Measurements from ENCODE around the gene ZBTB43.
"Not testable (repeated sequence)": the region's sequence is repeated elsewhere in the genome, so short reads cannot be mapped to it uniquely, and the experiment has no call there.

ZBTB43 gene

GRCh38 chr9:126819482-126819881 is 14.6 kb downstream of the ZBTB43 start:
- in situ Hi-C loops (cut with HindIII; ENCODE audit: low pct_ligation_motif_present, low pct_unique_long_range_greater_than_20kb, low sequenced_read_pairs), result no loop called here

GRCh38 chr9:126822278-126822677 is 17.4 kb downstream of the ZBTB43 start:
- in situ Hi-C loops (cut with HindIII; ENCODE audit: low pct_ligation_motif_present, low pct_unique_long_range_greater_than_20kb, low sequenced_read_pairs), result no loop called here
- DNase-seq, result no peak

More at GRCh38 chr9:126819482-126819881, 14.6 kb downstream of the ZBTB43 start:
- no peak for DNase-seq

- DNase-seq, result no peak
- in situ Hi-C loops (cut with HindIII; ENCODE audit: low pct_ligation_motif_present, low pct_unique_long_range_greater_than_20kb, low sequenced_read_pairs), result no loop called here
Measured at GRCh38 chr9:126822873-126823272, 18.0 kb downstream of the ZBTB43 start.

- DNase-seq; in situ Hi-C loops (cut with HindIII; ENCODE audit: low pct_ligation_motif_present, low pct_unique_long_range_greater_than_20kb, low sequenced_read_pairs): not testable (repeated sequence)
Measured at GRCh38 chr9:126824052-126824451, 19.2 kb downstream of the ZBTB43 start.

- in situ Hi-C loops (cut with HindIII; ENCODE audit: low pct_ligation_motif_present, low pct_unique_long_range_greater_than_20kb, low sequenced_read_pairs), result no loop called here
- no peak for DNase-seq
Measured at GRCh38 chr9:126827227-126827626, 22.4 kb downstream of the ZBTB43 start.

- in situ Hi-C loops (cut with HindIII; ENCODE audit: low pct_ligation_motif_present, low pct_unique_long_range_greater_than_20kb, low sequenced_read_pairs), result no loop called here
- no peak for DNase-seq
Measured at GRCh38 chr9:126829035-126829434, 24.2 kb downstream of the ZBTB43 start.

- in situ Hi-C loops (cut with HindIII; ENCODE audit: low pct_ligation_motif_present, low pct_unique_long_range_greater_than_20kb, low sequenced_read_pairs), result no loop called here
- DNase-seq, result no peak
Measured at GRCh38 chr9:126830827-126831226, 26.0 kb downstream of the ZBTB43 start.

GRCh38 chr9:126832440-126832839 is 27.6 kb downstream of the ZBTB43 start:
- in situ Hi-C loops (cut with HindIII; ENCODE audit: low pct_ligation_motif_present, low pct_unique_long_range_greater_than_20kb, low sequenced_read_pairs), result no loop called here

GRCh38 chr9:126833020-126833419 is 28.2 kb downstream of the ZBTB43 start:
- DNase-seq, result no peak
- in situ Hi-C loops (cut with HindIII; ENCODE audit: low pct_ligation_motif_present, low pct_unique_long_range_greater_than_20kb, low sequenced_read_pairs), result no loop called here

More at GRCh38 chr9:126832440-126832839, 27.6 kb downstream of the ZBTB43 start:
- DNase-seq, result no peak

GRCh38 chr9:126833710-126834345 is 29.0 kb downstream of the ZBTB43 start:
- DNase-seq, result no peak
- in situ Hi-C loops (cut with HindIII; ENCODE audit: low pct_ligation_motif_present, low pct_unique_long_range_greater_than_20kb, low sequenced_read_pairs), result no loop called here

GRCh38 chr9:126834672-126835071 is 29.8 kb downstream of the ZBTB43 start:
- no peak for DNase-seq
- in situ Hi-C loops (cut with HindIII; ENCODE audit: low pct_ligation_motif_present, low pct_unique_long_range_greater_than_20kb, low sequenced_read_pairs), result no loop called here

GRCh38 chr9:126836216-126836615 is 31.4 kb downstream of the ZBTB43 start:
- no peak for DNase-seq
- in situ Hi-C loops (cut with HindIII; ENCODE audit: low pct_ligation_motif_present, low pct_unique_long_range_greater_than_20kb, low sequenced_read_pairs), result no loop called here

- in situ Hi-C loops (cut with HindIII; ENCODE audit: low pct_ligation_motif_present, low pct_unique_long_range_greater_than_20kb, low sequenced_read_pairs), result no loop called here
Measured at GRCh38 chr9:126838055-126838811, 33.4 kb downstream of the ZBTB43 start.

GRCh38 chr9:126838895-126839294 is 34.1 kb downstream of the ZBTB43 start:
- DNase-seq, result no peak
- in situ Hi-C loops (cut with HindIII; ENCODE audit: low pct_ligation_motif_present, low pct_unique_long_range_greater_than_20kb, low sequenced_read_pairs), result no loop called here

More at GRCh38 chr9:126838055-126838811, 33.4 kb downstream of the ZBTB43 start:
- DNase-seq, result no peak

- DNase-seq, result no peak
- in situ Hi-C loops (cut with HindIII; ENCODE audit: low pct_ligation_motif_present, low pct_unique_long_range_greater_than_20kb, low sequenced_read_pairs), result no loop called here
Measured at GRCh38 chr9:126839301-126839700, 34.5 kb downstream of the ZBTB43 start.

GRCh38 chr9:126842220-126842842 is 37.5 kb downstream of the ZBTB43 start:
- no peak for DNase-seq
- in situ Hi-C loops (cut with HindIII; ENCODE audit: low pct_ligation_motif_present, low pct_unique_long_range_greater_than_20kb, low sequenced_read_pairs), result no loop called here

- DNase-seq, result no peak
- in situ Hi-C loops (cut with HindIII; ENCODE audit: low pct_ligation_motif_present, low pct_unique_long_range_greater_than_20kb, low sequenced_read_pairs), result no loop called here
Measured at GRCh38 chr9:126842977-126843799, 38.3 kb downstream of the ZBTB43 start.

- DNase-seq, result peak; percentile 75
- in situ Hi-C loops (cut with HindIII; ENCODE audit: low pct_ligation_motif_present, low pct_unique_long_range_greater_than_20kb, low sequenced_read_pairs), result no loop called here
Measured at GRCh38 chr9:126844085-126844484, 39.2 kb downstream of the ZBTB43 start.

- no peak for DNase-seq
- in situ Hi-C loops (cut with HindIII; ENCODE audit: low pct_ligation_motif_present, low pct_unique_long_range_greater_than_20kb, low sequenced_read_pairs), result no loop called here
Measured at GRCh38 chr9:126847051-126847450, 42.2 kb downstream of the ZBTB43 start.
